GM19193 (cell line): ENCODE results near the gene DIS3L2.

Experiments used
- POLR2A ChIP-seq: IDR thresholded peaks from 4 replicates; pipeline ENCODE4 v1.6.1; 2011; ENCODE audit not compliant: insufficient read depth, insufficient read length; ENCODE audit errors: extremely low read depth

The DIS3L2 gene

GRCh38 chr2:232347369-232347768 is 385.9 kb downstream of the DIS3L2 start:
- no peak for TF ChIP-seq POLR2A

- TF ChIP-seq POLR2A: no peak
Measured at GRCh38 chr2:232348936-232349335, 387.4 kb downstream of the DIS3L2 start.

GRCh38 chr2:232349546-232349945 is 388.0 kb downstream of the DIS3L2 start:
- TF ChIP-seq POLR2A: no peak

- TF ChIP-seq POLR2A: no peak
Measured at GRCh38 chr2:232349946-232350635, 388.6 kb downstream of the DIS3L2 start.

- TF ChIP-seq POLR2A: no peak
Measured at GRCh38 chr2:232350804-232351685, 389.5 kb downstream of the DIS3L2 start.

GRCh38 chr2:232351686-232352510 is 390.4 kb downstream of the DIS3L2 start:
- no peak for TF ChIP-seq POLR2A

- TF ChIP-seq POLR2A: no peak
Measured at GRCh38 chr2:232352511-232353091, 391.1 kb downstream of the DIS3L2 start.

GRCh38 chr2:232353096-232353495 is 391.6 kb downstream of the DIS3L2 start:
- TF ChIP-seq POLR2A: no peak

- TF ChIP-seq POLR2A: no peak
Measured at GRCh38 chr2:232353660-232354059, 392.1 kb downstream of the DIS3L2 start.

GRCh38 chr2:232354069-232354468 is 392.6 kb downstream of the DIS3L2 start:
- no peak for TF ChIP-seq POLR2A

GRCh38 chr2:232361646-232362045 is 400.1 kb downstream of the DIS3L2 start:
- TF ChIP-seq POLR2A: no peak

GRCh38 chr2:232362174-232362900 is 400.8 kb downstream of the DIS3L2 start:
- no peak for TF ChIP-seq POLR2A

- TF ChIP-seq POLR2A: no peak
Measured at GRCh38 chr2:232363784-232364615, 402.5 kb downstream of the DIS3L2 start.
